Measurements from ENCODE around the gene TRMU. TPM values are rescaled to one million over a fixed set of nuclear protein-coding genes. Genes with fewer than 3 reads are reported as not detected.

TRMU gene
- total and polyA plus RNA-seq, 2 of the 4 experiments (the other 2 are of a cell fraction): 19.0 to 36.4 TPM

DNA sequence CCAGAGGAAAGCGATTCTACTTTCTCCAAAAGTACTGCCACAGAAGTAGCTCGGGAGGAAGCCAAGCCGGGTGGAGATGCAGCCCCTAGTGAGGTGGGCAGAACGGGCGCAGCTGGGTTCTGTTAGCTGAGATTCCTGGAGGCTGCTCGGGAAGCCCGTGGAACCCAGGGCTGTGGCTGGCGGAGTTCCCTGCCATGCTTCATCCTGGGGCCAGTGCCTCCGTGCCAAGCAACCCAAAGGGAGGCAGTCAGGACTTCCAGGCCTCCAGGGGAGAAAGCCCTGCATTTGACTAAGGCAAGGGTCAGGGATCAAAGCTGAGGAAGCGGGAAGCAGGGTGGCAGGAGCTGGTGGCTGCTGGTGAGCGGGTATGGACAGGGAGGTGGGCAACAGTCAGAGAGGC is 6.7 kb upstream of the TRMU start:
- Histone ChIP-seq H3K14ac (replicated peaks; ENCODE audit: low read depth, low read length) (no peak overlapping the region), H3K23ac (ENCODE audit: low read depth, low read length) (no peak overlapping the region), H2BK120ac (ENCODE audit: low read depth, low read length) (no peak overlapping the region), H3K27me3 (ENCODE audit: control insufficient read depth, insufficient read depth, low read length) (no peaks in the 10 kb centered on the region), H3K79me1 (ENCODE audit: low read depth in 1 of 2, low read length in 2 of 2) (peaks cover 5 to 7% of the 10 kb centered on the region in 2 experiments; a peak in 3 of 4 replicates), H4K91ac (ENCODE audit: insufficient read depth, low read depth, low read length) (no peak overlapping the region), H3K9ac (ENCODE audit: low read depth, low read length) (no peak overlapping the region), H4K20me1 (ENCODE audit: insufficient read depth, low read length) (no peaks in the 10 kb centered on the region), H3K9me1 (ENCODE audit: insufficient read depth, low read length) (no peaks in the 10 kb centered on the region; the same call in 1 of the 2 replicates), H3K4me3 (ENCODE audit: insufficient read depth, low read depth, low read length) (no peak overlapping the region), H2AK5ac (ENCODE audit: low read depth, low read length) (no peak overlapping the region), H2BK20ac (ENCODE audit: low read depth, low read length) (no peak overlapping the region), H3K9me3 (ENCODE audit: control insufficient read depth, insufficient read depth, low read length) (no peaks in the 10 kb centered on the region), H3K4me2 (ENCODE audit: low read depth, low read length) (no peak overlapping the region), H2BK5ac (ENCODE audit: low read depth, low read length, poor library complexity, severe bottlenecking) (no peak overlapping the region), H3K36me3 (ENCODE audit: control insufficient read depth, insufficient read depth, low read length) (peaks cover 26% of the 10 kb centered on the region), H2BK15ac (ENCODE audit: low read depth, low read length) (no peak overlapping the region), H3K56ac (ENCODE audit: extremely low read depth, insufficient read depth, low read length) (no peak overlapping the region), H4K8ac (ENCODE audit: low read depth in 2 of 2, low read length in 2 of 2) (no peak overlapping the region), H4K5ac (ENCODE audit: low read depth, low read length) (no peak overlapping the region), H3K4ac (ENCODE audit: low read depth, low read length) (no peak overlapping the region), H3K18ac (ENCODE audit: low read depth, low read length) (no peak overlapping the region), H2AK9ac (replicated peaks; ENCODE audit: low read depth, low read length, poor library complexity) (no peak overlapping the region), H3K4me1 (ENCODE audit: control insufficient read depth, insufficient read depth, low read length) (no peaks in the 10 kb centered on the region), H2AFZ (replicated peaks; ENCODE audit: low read length, poor library complexity) (no peak overlapping the region), H3K27ac (ENCODE audit: insufficient read depth, low read length) (no peak overlapping the region)
- in situ Hi-C loops (cut with MboI; ENCODE audit: low sequenced_read_pairs): no loop called here
- ChIA-PET POLR2A (ENCODE audit: unreplicated experiment) (no interaction called here), CTCF (no interaction called here)
- WGBS, 2 experiments (ENCODE audit: extremely low coverage in 2 of 2, insufficient read length in 1 of 2): 100% methylated on average over 3 of the region's 11 CpGs; no CpG with 5 or more reads in 1 of the 2 experiments
- dilution Hi-C loops (cut with HindIII; ENCODE audit: low sequenced_read_pairs, unreplicated experiment): no loop called here
- ATAC-seq (ENCODE audit: low read depth) (no peak), DNase-seq (no peak)
- intact Hi-C loops (cut with micrococcal nuclease): no loop called here
- TF ChIP-seq RCOR1 (IDR thresholded peaks at IDR 0.05; ENCODE audit: insufficient replicate concordance, low read length): no peak
- TF ChIP-seq RFX5 (IDR thresholded peaks at IDR 0.05; ENCODE audit: low read depth, low read length): no peak
- no peak for TF ChIP-seq MAFK (IDR thresholded peaks at IDR 0.05; ENCODE audit: low read depth, low read length)
- TF ChIP-seq MXI1 (IDR thresholded peaks at IDR 0.05; ENCODE audit: borderline replicate concordance, low read depth, low read length): no peak
- TF ChIP-seq MAZ (IDR thresholded peaks at IDR 0.05; ENCODE audit: borderline replicate concordance, low read depth, low read length): no peak
- TF ChIP-seq RAD21 (IDR thresholded peaks at IDR 0.05; ENCODE audit: low read length): no peak
- no peak for TF ChIP-seq CTCF (conservative IDR thresholded peaks at IDR 0.05; ENCODE audit: low read depth, low read length)
- TF ChIP-seq USF2 (IDR thresholded peaks at IDR 0.05; ENCODE audit: low read depth, low read length): no peak
- TF ChIP-seq BHLHE40 (IDR thresholded peaks at IDR 0.05; ENCODE audit: low read depth, low read length): no peak
- TF ChIP-seq CHD1 (IDR thresholded peaks at IDR 0.05; ENCODE audit: low read depth, low read length): no peak
- no peak for TF ChIP-seq POLR2A (IDR thresholded peaks at IDR 0.05; ENCODE audit: low read depth, low read length)
- no peak for TF ChIP-seq NFE2L2 (IDR thresholded peaks at IDR 0.05; ENCODE audit: low read depth, low read length)
- TF ChIP-seq CEBPB (IDR thresholded peaks at IDR 0.05; ENCODE audit: low read depth, low read length): no peak
- TF ChIP-seq SMC3 (IDR thresholded peaks at IDR 0.05; ENCODE audit: low read depth, low read length): no peak
- no TSS peak for BruUV-seq (replicated peaks)
